GM19239 (cell line): ENCODE measurements around the gene AHI1.
"Not testable (repeated sequence)": the region's sequence is repeated elsewhere in the genome, so short reads cannot be mapped to it uniquely, and the experiment has no call there.

Experiments used
- DNase-seq: peaks from one replicate; pipeline ENCODE4 v3.0.0; 2011; ENCODE audit warnings: low spot score; ENCODE audit not compliant: insufficient read length
- FAIRE-seq: peaks from 2 replicates; lab custom pipeline; 2011; peaks lifted over from hg19 to GRCh38; lab: Jason Lieb, UNC

The AHI1 gene

GRCh38 chr6:135506270-135506997 is 8.9 kb upstream of the AHI1 start:
- peak; percentile 96 for FAIRE-seq
- DNase-seq = peak; percentile 4

GRCh38 chr6:135505648-135506047 is 8.1 kb upstream of the AHI1 start:
- no peak for DNase-seq
- FAIRE-seq = no peak

- FAIRE-seq (no peak), DNase-seq (no peak)
These were observed 7.7 kb upstream of the AHI1 start for GRCh38 chr6:135505222-135505621.

GRCh38 chr6:135504734-135505133 is 7.2 kb upstream of the AHI1 start:
- FAIRE-seq = no peak

GRCh38 chr6:135503703-135504475 is 6.3 kb upstream of the AHI1 start:
- FAIRE-seq = no peak
- DNase-seq = no peak

More at GRCh38 chr6:135504734-135505133, 7.2 kb upstream of the AHI1 start:
- no peak for DNase-seq

GRCh38 chr6:135499441-135500340 is 2.2 kb upstream of the AHI1 start:
- DNase-seq = no peak
- no peak for FAIRE-seq

- peak; percentile 4 for DNase-seq
These were observed 773 bp upstream of the AHI1 start for GRCh38 chr6:135498185-135498841.

GRCh38 chr6:135496800-135497411 is 634 bp downstream of the AHI1 start:
- FAIRE-seq (no peak), DNase-seq (no peak)

More at GRCh38 chr6:135498185-135498841, 773 bp upstream of the AHI1 start:
- FAIRE-seq = peak; percentile 80

GRCh38 chr6:135493218-135493961 is 4.2 kb downstream of the AHI1 start:
- FAIRE-seq (no peak), DNase-seq (no peak)

- DNase-seq (no peak), FAIRE-seq (no peak)
These were observed 7.2 kb downstream of the AHI1 start for GRCh38 chr6:135490381-135490780.

- DNase-seq = no peak
- FAIRE-seq = no peak
These were observed 9.5 kb downstream of the AHI1 start for GRCh38 chr6:135488023-135488422.

- not testable (repeated sequence) for FAIRE-seq, DNase-seq
These were observed 13.6 kb downstream of the AHI1 start for GRCh38 chr6:135483903-135484302.

GRCh38 chr6:135481783-135482369 is 15.7 kb downstream of the AHI1 start:
- DNase-seq (no peak), FAIRE-seq (peak; percentile 47)

- DNase-seq (no peak), FAIRE-seq (no peak)
These were observed 17.9 kb downstream of the AHI1 start for GRCh38 chr6:135479601-135480000.

GRCh38 chr6:135478626-135479025 is 18.9 kb downstream of the AHI1 start:
- DNase-seq = no peak
- FAIRE-seq = no peak

- DNase-seq = no peak
- FAIRE-seq = no peak
These were observed 22.2 kb downstream of the AHI1 start for GRCh38 chr6:135475292-135475886.

GRCh38 chr6:135474362-135474761 is 23.2 kb downstream of the AHI1 start:
- FAIRE-seq = no peak
- DNase-seq = no peak

GRCh38 chr6:135465903-135466302 is 31.6 kb downstream of the AHI1 start:
- FAIRE-seq (peak; percentile 96), DNase-seq (no peak)
